ENCODE data around the gene KDM4C. TPM values are rescaled to one million over a fixed set of nuclear protein-coding genes. Genes with fewer than 3 reads are reported as not detected.

The KDM4C gene
- total RNA-seq, 1 donor from 2014 or later, result 26.6 TPM

DNA sequence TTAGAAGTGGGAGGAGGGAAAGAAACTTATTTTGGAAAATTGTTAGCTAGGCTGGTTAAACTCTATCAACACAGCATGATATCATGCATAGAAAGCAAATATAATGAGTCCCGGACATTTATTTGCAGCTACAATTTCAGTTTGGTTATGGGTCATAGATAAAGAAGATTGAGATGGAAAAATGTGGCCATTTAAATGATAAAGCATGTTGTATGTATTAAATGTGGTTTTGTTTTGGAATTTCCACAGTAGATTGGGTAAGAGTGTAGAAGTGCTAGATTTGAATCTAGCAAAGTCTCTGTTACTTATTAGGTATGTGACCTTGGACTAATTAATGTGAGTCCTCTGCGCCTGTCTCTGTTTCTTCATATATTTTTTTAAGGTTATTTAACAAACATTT lies 217.4 kb downstream of the KDM4C start:
- H3K36me3 Mint-ChIP-seq (ENCODE audit: insufficient read depth), result no peaks in the 10 kb centered on the region
- no peaks in the 10 kb centered on the region for H3K27me3 Mint-ChIP-seq
- H3K9me3 Mint-ChIP-seq (ENCODE audit: low read depth), result no peaks in the 10 kb centered on the region
- TF ChIP-seq, protein P1, sequence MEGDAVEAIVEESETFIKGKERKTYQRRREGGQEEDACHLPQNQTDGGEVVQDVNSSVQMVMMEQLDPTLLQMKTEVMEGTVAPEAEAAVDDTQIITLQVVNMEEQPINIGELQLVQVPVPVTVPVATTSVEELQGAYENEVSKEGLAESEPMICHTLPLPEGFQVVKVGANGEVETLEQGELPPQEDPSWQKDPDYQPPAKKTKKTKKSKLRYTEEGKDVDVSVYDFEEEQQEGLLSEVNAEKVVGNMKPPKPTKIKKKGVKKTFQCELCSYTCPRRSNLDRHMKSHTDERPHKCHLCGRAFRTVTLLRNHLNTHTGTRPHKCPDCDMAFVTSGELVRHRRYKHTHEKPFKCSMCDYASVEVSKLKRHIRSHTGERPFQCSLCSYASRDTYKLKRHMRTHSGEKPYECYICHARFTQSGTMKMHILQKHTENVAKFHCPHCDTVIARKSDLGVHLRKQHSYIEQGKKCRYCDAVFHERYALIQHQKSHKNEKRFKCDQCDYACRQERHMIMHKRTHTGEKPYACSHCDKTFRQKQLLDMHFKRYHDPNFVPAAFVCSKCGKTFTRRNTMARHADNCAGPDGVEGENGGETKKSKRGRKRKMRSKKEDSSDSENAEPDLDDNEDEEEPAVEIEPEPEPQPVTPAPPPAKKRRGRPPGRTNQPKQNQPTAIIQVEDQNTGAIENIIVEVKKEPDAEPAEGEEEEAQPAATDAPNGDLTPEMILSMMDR (IDR thresholded peaks at IDR 0.05; ENCODE audit: unreplicated experiment), result no peak
- H3K4me1 Mint-ChIP-seq (ENCODE audit: low read depth), result no peaks in the 10 kb centered on the region
- DNase-seq (ENCODE audit: low spot score, unreplicated experiment), result no peak
- H3K4me3 Mint-ChIP-seq (ENCODE audit: low read depth), result no peak overlapping the region
- H3K27ac Mint-ChIP-seq, result no peak overlapping the region

DNA sequence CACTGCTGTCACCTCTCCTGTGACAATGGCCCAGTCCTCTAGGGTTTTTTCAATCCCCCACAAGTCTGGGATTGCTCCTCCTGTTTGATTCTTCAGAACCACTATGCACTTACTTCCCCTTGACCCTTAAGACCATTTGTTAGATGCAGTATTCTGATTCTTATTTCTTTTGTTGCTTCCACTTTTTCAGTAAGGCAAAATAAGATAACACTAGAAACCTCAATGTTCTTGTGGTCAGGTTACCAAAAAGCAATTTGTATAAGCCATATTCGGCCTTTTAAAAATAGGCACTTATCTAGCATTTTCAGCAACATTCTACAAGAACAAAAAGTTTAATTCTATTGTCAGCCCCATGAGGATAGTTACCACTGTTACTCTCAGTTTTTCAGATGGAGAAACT lies 220.0 kb downstream of the KDM4C start:
- no peak for DNase-seq (ENCODE audit: low spot score, unreplicated experiment)
- Mint-ChIP-seq H3K36me3 (ENCODE audit: insufficient read depth) (no peaks in the 10 kb centered on the region), H3K4me3 (ENCODE audit: low read depth) (no peak overlapping the region), H3K4me1 (ENCODE audit: low read depth) (no peaks in the 10 kb centered on the region), H3K9me3 (ENCODE audit: low read depth) (no peaks in the 10 kb centered on the region), H3K27ac (no peak overlapping the region), H3K27me3 (no peaks in the 10 kb centered on the region)
- TF ChIP-seq, protein P1 (IDR thresholded peaks at IDR 0.05; ENCODE audit: unreplicated experiment), result no peak

DNA sequence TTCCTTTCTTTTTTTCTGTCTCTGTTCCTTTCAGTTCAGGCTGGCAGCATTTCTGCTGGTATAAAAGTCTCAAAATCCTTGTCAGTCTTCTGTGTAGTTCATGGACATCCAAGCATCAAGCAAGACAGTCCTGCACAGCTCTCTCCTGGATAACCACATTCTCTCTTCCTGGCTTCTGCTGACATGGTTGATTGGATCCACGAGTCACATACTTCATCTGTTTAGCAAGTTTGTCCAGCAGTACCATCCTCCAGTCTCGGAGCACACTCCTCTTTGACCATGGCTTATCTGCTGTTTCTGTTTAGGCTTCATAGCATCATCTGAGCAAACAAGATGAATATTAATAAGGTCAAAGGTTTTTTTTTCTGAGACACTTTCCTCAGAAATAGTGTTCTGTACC lies 220.8 kb downstream of the KDM4C start:
- Mint-ChIP-seq H3K9me3 (ENCODE audit: low read depth) (no peaks in the 10 kb centered on the region), H3K36me3 (ENCODE audit: insufficient read depth) (peaks cover 3% of the 10 kb centered on the region), H3K27me3 (no peaks in the 10 kb centered on the region), H3K4me1 (ENCODE audit: low read depth) (no peaks in the 10 kb centered on the region), H3K27ac (no peak overlapping the region), H3K4me3 (ENCODE audit: low read depth) (no peak overlapping the region)
- no peak for DNase-seq (ENCODE audit: low spot score, unreplicated experiment)
- TF ChIP-seq, protein P1 (IDR thresholded peaks at IDR 0.05; ENCODE audit: unreplicated experiment), result no peak

DNA sequence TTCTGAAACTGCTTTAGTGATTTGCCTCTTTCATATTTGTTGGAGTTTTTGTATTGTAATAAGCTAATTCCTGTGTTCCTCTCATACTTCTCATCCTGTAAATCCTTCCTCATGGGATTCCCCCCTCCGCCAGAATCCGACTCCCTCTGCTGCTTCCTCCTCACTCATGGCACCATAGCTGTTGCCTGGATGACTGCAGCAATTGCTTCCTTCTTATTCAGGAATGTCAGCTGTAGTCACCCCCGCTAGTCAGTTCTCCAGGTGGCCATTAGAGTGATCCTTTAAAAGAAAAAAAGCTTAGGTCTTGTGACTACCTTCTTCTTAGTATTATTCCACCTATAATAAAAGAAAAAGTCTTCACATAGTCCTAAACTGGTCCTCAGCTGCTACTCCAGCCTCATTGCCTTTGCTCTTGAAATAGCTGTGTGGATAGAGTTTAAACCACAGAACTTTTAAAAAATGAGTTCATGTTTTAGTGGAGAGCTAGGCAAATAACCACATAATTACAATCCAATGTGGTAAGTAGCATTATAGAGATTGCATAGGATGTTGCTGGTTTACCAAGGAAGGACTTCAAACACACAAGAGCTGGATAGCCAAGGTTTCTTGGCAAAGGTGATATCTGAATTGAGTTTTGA lies 227.3 kb downstream of the KDM4C start:
- Mint-ChIP-seq H3K27ac (no peak overlapping the region), H3K4me3 (ENCODE audit: low read depth) (no peak overlapping the region), H3K36me3 (ENCODE audit: insufficient read depth) (peaks cover 12% of the 10 kb centered on the region), H3K27me3 (no peaks in the 10 kb centered on the region), H3K9me3 (ENCODE audit: low read depth) (no peaks in the 10 kb centered on the region), H3K4me1 (ENCODE audit: low read depth) (no peaks in the 10 kb centered on the region)
- TF ChIP-seq, protein P1 (IDR thresholded peaks at IDR 0.05; ENCODE audit: unreplicated experiment), result no peak
- DNase-seq (ENCODE audit: low spot score, unreplicated experiment), result no peak

DNA sequence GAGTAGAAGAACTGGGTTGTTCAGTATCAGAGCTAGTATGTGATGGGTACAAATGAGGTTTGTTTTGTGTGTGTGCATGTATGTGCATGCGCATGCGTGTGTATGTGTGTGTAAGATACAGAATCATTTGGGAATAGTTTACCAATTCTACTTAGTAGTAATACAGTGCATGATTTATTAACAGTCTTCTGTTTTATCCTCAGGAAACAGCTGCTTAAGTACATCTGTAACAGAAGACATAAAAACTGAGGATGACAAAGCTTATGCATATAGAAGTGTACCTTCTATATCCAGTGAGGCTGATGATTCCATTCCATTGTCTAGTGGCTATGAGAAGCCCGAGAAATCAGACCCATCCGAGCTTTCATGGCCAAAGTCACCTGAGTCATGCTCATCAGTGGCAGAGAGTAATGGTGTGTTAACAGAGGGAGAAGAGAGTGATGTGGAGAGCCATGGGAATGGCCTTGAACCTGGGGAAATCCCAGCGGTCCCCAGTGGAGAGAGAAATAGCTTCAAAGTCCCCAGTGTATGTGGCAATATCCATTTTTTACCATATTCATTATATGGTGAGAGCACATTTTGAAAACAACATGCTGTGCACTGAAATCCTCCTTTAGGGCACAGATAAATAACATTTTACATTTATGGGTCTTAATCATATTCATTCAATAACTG lies 228.5 kb downstream of the KDM4C start:
- Mint-ChIP-seq H3K36me3 (ENCODE audit: insufficient read depth) (peaks cover 14% of the 10 kb centered on the region), H3K4me1 (ENCODE audit: low read depth) (no peaks in the 10 kb centered on the region), H3K9me3 (ENCODE audit: low read depth) (no peaks in the 10 kb centered on the region), H3K27ac (no peak overlapping the region), H3K4me3 (ENCODE audit: low read depth) (no peak overlapping the region), H3K27me3 (no peaks in the 10 kb centered on the region)
- TF ChIP-seq, protein P1 (IDR thresholded peaks at IDR 0.05; ENCODE audit: unreplicated experiment), result no peak
- no peak for DNase-seq (ENCODE audit: low spot score, unreplicated experiment)
